Hematopoietic multipotent progenitor cell treated with erythropoietin and hydrocortisone succinate and interleukin-3 and kit ligand, for 8 days (in vitro differentiated cells): ENCODE measurements around the gene PARP16.

Experiments used
- DNase-seq: peaks from one replicate; pipeline ENCODE4 v3.0.0-alpha.2; 2015

The PARP16 gene, protein sequence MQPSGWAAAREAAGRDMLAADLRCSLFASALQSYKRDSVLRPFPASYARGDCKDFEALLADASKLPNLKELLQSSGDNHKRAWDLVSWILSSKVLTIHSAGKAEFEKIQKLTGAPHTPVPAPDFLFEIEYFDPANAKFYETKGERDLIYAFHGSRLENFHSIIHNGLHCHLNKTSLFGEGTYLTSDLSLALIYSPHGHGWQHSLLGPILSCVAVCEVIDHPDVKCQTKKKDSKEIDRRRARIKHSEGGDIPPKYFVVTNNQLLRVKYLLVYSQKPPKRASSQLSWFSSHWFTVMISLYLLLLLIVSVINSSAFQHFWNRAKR

DNA sequence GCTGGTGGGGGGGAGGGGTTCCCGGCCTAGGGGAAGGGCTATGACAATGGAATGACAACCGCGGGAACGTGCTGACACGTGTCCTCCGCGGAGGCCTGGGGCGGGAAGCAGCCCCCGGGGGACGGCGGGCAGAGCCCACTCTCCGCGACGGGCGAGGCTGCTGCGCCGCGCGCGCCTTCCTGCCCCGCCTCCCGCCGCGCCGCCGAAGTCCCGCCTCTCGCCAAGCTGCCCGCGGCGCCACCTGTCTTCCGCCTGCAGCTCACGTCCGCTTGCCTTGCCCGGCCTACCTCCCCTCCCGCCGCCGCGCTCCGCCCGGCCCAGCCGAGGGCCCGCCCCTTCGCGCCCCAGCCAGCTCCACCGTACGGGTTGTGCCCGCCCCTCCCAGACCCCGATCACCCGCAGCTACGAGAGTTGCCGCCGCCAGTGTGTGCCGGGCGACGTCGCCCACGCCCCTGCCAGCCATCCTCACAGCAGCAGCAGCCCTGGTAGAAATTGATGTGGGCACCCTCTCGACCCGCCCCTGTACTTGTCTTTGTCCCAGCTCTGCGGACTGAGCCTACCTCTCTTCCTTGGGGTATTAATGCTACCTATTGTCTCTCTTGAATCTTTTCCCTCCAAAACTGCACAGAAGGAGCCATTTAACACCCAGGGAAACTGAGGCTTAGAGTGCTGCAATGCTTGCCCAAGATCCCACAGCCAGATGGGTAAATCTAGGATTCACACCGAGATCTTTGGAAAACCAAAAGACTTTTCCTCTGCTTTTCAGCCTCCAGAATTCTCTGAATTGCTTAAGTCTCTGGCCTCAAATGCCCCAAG lies at the start of gene PARP16:
PARP16 (minus strand) TSS at position 180 of the 816 bp plus-strand sequence. CDS start 457 bp downstream, outside the sequence.
- DNase-seq: peak; percentile 90

DNA sequence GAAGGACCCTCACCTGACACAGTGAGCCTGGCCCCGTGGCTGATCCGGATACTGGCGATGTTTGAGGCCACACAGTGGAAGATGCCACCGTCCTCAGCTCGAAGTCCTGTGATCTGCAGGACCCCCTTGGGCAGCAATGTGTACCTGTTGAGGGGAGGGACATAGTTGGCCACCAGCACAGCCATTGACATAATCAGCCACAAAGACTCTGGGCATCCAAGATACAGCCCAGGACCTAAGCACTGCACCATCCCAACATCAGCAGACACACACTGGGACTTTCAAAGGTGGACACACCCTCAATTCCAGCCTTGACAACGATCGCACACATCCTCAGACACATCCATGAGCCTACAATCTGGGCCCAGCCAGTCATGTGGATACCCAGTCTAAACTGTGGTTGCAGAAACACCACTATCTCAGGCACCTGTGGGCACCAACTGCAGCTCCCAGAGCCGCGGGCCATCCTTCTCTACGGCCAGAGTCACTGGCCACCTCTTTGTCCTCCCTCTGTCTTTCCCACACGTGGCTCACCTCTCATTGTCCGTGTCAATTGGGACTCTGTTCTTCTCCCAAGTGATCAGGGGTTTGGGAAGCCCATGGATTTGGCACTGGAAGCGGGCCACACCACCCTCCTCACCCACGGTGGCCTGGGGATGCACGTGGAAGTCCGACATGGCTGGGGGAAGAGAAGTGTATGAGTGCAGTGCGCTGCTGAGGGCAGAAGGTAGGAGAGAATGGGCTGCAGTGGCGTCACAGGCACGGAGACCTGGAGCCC lies 48.8 kb upstream of the PARP16 start:
- no peak for DNase-seq

DNA sequence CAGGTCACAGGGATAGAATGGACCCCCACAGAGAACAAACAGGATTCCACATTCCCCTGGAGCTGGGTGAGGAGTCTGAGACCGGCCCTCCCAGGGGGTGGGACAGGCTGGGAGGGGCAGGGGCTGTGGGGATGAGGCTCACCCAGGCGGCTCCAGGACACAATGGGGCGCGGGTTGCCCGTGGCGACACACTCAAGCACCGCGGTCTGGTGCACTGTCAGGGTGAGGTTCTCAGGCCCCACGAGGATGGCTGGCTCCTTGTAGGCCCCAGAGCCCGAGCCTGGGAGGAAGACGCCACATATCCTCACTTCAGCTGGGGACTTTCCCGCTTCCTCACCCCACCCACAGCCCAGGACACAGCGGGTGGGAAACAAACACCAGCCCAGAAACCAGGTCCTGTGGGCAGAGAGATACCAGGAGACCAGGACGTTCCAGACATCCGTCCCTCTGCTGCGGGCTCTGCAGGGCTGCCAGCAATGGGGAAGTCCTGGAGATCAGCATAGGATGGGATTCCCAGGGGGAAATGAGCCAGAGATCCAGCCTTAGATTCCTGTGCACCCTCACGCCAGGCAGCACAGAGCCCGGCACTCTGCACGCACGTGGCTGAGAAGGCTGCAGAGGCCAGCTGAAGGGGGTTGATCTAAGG lies 48.0 kb upstream of the PARP16 start:
- DNase-seq: no peak

DNA sequence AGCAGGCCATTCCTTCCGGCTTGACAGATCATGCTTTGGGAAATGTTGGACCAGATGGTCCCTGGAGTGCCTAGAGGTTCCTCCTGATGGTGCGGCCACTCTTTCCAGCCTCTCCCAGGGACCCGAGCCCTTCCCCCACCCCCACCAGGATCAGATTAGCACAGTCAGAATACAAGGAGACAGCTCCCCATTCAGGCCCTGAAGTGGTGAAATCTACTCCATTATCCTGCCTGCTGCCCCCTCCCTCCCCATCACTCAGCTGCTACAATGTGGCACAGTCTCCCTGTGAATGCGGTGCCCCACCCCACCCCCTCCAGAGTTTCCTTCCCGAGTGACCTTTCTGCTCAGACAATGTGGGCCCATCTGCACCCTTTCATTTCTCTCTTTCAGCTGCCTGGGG lies 47.2 kb upstream of the PARP16 start:
- no peak for DNase-seq

DNA sequence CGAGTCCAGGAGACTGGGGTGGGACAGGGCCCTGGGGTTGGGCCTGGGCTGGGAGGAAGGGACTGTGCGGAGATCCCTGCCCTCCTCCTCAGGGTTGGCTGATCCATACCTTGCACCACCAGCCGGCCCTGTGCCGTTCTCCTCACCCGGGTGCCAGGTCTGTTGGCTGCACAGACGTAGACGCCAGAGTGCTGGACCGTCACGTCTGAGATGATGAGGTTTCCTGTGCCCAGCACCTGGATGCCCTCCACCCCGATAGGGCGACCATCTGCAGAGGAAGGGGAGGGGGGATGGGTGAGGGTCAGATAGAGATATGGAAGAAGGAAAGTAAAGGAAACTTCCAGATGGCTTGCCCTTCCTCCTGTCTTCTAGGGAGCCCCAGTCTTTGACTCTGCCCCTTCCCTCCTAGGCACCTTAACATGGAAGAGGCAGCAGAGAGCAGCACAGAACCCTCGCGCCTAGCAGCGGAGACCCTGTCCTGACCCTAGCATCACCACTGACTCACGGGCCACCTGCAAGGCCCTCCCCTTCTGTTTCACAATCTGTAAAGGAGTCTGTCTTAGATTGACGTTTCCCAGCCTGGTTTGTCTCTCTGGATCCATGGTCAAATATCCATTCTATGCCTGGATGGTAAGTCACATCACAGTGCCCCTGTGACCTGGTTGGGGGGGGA lies 46.6 kb upstream of the PARP16 start:
- no peak for DNase-seq

DNA sequence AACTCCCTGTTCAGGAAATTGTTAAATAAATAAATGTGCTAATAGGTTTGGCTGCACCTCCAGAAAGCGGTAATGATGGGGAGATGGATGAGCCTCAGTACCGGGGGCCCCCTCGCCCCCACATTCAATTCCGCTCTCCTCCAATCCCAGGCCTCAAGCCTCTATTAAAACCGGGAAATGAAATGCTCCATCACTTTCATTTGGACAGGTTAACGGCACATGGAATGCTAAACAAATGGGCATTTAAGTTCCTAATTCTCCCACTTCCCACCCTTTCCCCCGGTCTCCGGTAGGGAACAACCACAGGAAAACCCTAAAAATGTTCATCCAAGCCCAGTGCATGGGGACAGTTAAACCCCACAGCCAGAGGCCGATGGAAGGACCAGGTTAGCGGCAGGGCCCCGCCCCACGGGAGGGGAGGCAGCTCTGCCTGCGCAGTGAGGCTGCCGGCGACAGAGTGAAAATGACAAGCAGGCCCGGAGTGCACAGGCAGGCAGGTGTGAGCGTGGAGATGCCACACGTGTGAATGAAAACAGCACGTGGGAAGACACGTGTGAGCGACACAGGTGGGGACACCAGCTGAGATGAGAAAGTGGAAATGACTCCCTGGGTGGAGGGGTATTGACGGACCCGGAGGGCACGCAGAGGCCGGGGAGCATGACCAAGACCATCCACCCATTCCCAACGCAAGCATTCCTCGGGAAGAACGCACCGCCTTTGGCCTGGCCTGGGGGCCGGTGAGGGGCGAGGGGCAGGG lies 45.9 kb upstream of the PARP16 start:
- DNase-seq: no peak

DNA sequence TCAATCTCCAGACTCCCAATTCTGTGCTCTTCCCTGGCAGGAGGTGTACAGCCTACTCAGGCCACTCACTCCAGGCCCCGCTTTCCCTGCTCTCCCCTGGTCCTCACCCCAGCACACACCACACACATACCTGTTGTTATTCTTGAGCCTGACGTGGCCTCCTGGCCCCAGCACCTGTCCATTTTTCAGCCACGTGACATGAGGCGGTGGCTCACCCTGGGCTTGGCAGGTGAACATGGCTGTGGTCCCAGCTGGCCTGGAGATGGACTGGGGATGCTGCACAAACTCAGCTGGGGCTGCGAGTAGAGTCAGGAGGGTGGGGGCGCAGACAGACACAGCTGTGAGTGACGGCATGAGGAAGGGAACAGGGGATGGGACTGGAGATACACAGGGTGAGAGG lies 45.1 kb upstream of the PARP16 start:
- DNase-seq: no peak

DNA sequence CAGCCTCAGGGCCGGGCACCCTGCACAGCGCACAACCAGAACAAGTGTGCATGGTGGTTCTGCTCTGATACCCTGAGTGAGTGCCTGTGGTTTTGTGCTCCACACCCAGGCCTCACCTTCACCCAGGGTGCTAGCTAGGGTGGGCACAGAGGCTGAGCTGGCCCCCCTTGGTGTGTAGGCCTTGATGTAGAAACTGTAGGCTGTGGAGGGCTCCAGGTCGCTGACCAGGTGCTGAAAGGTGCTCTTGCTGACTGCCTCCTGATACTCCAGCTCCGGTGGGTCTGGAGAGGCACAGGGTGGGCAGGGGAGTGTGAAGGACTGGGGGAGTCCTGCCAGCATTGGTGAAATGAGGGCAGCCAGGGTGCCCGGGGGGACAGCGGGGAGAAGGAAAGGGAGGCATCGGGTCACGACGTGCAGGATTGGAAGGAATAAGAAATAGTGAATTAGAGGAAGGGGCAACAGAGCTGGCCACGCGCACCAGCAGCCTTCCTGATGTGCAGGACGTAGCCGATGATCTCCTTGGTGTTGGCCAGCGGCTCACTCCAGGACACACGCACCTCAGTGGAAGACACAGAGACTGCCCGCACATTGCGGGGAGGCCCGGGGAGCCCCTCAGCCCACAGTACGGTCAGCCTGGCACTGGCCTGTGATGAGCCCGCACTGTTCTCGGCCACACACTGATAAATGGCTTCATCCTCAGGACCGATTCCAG lies 44.4 kb upstream of the PARP16 start:
- no peak for DNase-seq

DNA sequence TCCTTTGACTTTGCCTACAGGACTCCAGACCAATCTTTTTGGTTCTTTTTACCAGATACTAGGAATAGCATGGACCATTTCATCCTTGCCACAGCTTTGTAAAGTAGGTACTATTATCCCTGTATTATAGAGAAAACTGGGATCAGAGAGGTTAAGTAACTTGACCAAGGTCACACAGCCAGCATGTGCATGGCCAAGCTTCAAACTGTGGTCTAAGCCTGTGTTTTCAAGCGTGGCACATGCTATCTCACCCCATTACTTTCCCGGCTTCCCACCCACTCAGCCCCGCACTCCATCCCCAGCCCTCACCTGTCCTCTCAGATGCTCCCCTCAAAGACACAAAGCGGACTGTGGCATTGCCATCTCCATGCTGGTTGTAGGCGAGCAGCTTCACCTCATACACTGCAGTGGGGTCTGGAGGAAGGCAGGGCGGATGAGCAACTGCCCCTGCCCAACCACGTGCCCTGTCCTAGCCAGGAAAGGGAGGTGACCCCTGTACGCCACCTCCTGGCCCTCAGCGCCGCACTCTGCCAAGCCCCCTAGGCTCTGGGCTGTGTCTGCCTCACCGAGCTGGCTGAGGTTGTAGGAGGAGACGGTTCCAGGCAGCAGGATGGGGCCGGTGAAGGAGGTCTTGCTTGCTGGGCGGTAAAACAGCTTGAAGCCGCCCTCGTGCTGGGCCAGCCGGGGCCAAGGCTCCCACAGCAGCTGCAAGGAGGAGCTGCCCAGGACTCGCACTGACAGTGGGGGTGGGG lies 43.5 kb upstream of the PARP16 start:
- DNase-seq: no peak

DNA sequence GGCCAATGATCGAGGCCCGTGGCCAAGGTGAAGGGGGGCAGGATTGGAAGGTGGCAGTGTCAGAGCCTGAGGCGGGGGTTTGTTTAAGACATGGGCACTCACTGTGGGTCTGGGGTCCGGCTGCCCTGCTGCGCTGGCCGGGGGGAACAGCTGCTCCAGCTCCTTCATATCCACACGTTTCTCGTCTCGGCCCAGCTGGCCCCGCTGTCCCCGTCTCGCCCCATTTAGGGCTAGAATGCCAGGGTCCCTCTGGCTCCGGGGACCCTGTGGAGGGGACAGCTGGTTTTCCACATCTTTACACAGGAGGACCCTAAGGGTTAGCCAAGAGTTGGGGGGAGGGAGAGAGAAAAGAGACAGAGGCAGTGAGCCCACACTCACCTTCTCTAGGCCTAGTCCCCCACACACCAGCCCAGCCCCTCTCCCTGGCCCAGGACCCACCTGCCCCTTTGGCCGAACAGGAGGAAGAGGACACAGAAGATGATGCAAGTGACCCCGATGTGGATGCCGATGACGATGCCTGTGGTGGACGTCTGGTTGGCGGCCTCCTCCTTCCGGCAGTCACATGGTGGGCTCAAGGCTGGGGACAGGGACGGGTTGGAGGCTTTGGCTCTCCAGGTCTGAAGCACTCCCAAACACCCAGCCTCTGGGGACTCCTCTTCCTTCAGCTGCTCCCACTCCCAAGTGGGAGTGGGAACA lies 42.8 kb upstream of the PARP16 start:
- DNase-seq: no peak

DNA sequence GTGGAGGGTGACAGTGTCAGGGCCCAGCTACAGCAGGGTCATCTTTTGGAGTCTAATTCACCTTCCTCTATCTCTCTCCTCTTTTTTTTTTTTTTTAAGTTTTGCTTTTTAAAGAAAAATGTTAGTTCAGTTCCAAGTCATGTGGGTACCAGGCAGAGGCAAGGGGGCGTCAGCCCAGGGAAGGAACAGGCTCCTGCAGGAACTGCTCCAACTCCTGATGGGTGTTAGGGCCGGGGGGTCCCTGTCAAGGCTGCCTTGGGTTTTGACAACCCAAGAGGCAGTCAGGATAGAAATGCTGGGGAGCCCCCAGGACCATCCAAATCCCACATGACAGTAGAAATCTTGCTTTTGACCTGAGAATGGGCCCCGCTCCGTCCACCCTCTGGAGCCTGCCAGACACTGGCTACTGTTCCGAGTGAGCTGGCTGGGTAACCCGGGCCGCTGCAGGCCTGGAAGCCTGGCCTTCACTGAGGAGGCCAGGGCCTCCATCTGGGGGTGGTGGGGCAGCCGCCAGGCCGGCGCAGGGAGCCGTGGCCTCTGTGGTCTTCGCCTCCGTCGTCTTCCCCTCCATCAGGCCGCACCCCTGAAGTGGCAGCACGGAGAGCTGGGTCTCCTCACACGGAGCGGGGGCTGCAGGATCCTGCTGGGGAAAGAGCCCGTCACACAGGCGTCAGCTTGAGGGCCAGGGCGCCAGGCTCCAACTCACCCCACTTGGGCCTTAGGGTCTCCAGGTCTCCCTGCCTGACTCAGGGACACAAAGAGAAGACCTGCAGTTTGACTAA lies 42.0 kb upstream of the PARP16 start:
- no peak for DNase-seq

DNA sequence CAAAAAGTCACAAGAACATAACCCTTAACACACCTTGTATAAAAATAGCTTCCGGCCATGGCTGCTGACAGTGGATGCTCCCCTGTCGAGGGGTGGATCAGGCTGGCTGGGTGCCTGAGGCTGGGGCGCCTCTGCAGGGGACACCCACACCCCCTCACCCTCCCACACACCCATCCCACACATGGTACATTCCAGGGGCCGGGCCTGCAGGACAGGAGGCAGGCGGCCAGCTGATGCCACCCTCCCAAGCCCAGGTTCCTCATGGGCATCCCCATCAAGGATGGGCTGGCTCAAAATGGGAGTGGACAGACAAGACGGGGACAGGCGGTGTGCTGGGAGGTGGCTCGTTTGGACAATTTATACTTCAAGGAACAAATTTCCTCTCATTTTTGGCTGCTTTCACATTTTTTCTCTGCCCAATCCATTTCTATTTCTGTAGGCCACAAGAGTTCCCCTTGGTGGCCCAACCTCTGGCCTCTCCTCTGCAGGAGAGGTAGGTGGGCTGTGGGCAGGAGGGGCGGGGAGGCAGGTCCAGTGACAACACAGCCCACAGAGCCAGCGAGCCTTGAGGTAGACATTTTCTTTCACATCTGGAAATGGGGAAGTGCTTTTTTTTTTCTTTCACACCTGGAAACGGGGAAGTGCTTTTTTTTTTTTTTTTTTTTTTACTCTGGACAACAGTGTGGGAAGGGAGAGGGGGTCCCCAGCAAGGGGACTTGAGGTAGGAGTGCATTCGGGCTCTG lies 41.1 kb upstream of the PARP16 start:
- DNase-seq: no peak

DNA sequence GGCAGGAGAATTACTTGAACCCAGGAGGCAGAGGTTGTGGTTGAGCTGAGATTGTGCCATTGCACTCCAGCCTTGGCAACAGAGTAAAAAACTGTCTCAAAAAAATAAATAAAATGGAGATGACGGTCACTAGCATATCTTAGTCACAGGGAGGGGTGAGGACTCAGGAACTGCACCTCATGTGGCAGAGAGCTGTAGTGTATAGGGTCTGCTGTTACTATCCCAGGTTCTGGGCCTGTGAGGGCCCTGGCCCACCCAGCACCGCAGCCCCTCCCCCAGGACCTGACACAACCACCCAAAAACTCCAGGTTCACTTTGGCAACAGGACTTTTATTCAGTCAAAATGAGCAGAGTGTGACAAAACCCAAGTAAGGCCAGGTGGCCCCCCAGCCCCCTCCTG lies 40.1 kb upstream of the PARP16 start:
- DNase-seq: no peak

DNA sequence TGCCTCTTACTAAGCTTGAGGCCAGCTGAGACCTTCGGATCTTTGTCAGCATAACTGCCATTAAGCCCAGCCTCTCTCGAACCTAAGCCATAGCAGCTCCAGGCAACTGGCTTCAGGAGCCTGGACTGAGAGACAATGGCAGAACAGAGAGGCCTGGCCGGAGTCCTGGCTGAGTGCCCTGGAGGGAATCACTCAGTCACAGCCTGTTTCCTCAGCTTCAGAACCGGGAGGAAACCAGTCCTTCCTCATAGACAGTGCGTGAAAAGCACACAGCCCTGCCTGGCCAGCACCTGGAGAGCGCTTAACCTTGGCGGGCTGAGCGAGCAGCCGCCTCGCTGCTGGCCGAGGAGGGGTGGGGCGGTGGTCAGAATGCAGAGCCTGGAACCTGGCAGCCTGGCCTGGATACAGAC lies 39.4 kb upstream of the PARP16 start:
- DNase-seq: no peak

DNA sequence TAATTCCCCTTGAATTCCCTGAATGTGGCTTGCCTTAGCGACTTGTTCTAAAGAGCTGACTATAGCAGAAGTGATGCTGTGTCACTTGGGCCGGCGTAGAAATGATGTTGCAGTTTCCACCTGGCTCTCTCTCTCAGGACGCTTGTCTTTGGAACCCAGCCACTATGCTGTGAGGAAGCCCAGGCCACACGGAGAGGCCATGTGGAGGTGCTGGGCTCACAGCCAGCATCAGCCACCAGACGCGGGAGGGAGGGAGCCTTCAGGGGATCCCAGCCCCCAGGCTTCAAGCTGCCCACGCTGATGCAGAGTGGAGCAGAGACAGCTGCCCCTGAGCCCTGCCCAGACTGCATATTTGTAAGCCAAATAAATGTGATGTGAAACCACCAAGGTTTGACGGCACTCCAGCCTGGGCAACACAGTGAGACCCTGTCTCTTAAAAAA lies 36.4 kb upstream of the PARP16 start:
- peak; percentile 76 for DNase-seq

DNA sequence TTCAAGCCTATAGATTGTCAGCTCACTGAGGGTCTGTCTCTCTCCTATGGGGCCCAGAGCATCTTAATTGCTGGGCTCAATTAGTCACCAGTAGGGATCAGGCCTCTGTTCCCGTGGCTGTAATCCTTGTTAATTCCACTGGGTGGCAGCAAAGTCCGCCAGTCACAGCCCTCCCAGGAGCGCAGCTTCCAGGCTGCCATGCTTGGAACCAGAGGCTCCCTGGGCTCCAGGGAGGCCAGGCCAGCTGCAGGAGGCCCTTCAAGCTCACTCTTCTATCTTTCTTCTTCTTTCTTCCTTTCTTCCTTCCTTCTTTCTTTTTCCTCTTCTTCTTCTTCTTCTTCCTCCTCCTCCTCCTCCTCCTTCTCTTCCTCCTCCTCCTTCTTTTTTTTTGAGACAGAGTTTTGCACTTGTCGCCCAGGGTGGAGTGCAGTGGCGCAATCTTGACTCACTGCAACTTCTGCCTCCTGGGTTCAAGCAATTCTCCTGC lies 32.2 kb upstream of the PARP16 start:
- peak; percentile 77 for DNase-seq

DNA sequence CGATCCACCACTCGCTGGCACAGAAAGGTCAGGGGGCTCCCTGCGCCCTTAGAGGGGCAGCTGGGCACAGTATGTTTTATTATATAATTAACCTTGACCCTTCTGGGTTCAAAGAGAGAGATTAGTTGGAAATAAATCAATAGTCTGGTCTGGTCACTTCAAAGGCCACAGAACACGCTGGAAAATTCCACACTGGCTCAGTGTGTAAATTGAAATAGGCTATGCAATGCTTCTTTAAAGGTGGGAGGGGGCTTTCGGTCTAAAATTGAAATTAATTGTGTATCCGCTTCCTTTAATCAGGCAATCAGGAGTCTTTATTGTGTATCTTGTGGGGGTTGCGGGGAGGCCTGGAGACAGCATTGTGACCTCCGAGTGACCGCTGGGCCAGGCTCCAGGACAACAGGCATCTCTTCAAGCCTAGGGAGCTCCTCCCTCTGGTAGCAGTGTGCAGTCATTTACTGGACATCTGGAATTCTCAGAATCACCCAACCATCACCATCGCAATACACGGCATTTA lies 25.8 kb upstream of the PARP16 start:
- DNase-seq: no peak
